ENCODE data around the gene UBE2E2.

GRCh38 chr3:23304424-23304823, 101.3 kb downstream of the UBE2E2 start:
- TF ChIP-seq, protein P1, sequence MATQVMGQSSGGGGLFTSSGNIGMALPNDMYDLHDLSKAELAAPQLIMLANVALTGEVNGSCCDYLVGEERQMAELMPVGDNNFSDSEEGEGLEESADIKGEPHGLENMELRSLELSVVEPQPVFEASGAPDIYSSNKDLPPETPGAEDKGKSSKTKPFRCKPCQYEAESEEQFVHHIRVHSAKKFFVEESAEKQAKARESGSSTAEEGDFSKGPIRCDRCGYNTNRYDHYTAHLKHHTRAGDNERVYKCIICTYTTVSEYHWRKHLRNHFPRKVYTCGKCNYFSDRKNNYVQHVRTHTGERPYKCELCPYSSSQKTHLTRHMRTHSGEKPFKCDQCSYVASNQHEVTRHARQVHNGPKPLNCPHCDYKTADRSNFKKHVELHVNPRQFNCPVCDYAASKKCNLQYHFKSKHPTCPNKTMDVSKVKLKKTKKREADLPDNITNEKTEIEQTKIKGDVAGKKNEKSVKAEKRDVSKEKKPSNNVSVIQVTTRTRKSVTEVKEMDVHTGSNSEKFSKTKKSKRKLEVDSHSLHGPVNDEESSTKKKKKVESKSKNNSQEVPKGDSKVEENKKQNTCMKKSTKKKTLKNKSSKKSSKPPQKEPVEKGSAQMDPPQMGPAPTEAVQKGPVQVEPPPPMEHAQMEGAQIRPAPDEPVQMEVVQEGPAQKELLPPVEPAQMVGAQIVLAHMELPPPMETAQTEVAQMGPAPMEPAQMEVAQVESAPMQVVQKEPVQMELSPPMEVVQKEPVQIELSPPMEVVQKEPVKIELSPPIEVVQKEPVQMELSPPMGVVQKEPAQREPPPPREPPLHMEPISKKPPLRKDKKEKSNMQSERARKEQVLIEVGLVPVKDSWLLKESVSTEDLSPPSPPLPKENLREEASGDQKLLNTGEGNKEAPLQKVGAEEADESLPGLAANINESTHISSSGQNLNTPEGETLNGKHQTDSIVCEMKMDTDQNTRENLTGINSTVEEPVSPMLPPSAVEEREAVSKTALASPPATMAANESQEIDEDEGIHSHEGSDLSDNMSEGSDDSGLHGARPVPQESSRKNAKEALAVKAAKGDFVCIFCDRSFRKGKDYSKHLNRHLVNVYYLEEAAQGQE (IDR thresholded peaks at IDR 0.05; ENCODE audit: insufficient read depth in 1 of 2, low read depth in 2 of 2, low read length in 2 of 2) = no peak
- no peak for TF ChIP-seq POLR2AphosphoS5 (IDR thresholded peaks at IDR 0.05; ENCODE audit: low read depth, low read length)
- no peak for TF ChIP-seq TAF1 (IDR thresholded peaks at IDR 0.05; ENCODE audit: borderline replicate concordance, insufficient read depth, low read length)
- no peak for TF ChIP-seq SIN3A (IDR thresholded peaks at IDR 0.05; ENCODE audit: borderline replicate concordance, insufficient read depth, low read length)
- no peak for TF ChIP-seq FOXP2 (optimal IDR thresholded peaks at IDR 0.05; ENCODE audit: borderline replicate concordance, extremely low read depth, extremely low read length, insufficient read depth)
